Mesothelial cell of epicardium (in vitro differentiated cells): Measurements from ENCODE around the gene PAX4. TPM values are rescaled to one million over a fixed set of nuclear protein-coding genes. Genes with fewer than 3 reads are reported as not detected.

Experiments
- DNase-seq, 2 experiments: peaks; one replicate each; pipeline ENCODE4 v3.0.0; 2021; ENCODE audit warnings: low spot score in 2 of 2; ENCODE audit not compliant: unreplicated experiment in 2 of 2
- H3K27ac Mint-ChIP-seq: 2 replicates; pipeline ENCODE4 v1.8.0; 2021; ENCODE audit warnings: mixed read lengths
- H3K27me3 Mint-ChIP-seq: 2 replicates; pipeline ENCODE4 v1.8.0; 2021; ENCODE audit warnings: low read depth, mixed read lengths
- H3K36me3 Mint-ChIP-seq: 2 replicates; pipeline ENCODE4 v1.8.0; 2021; ENCODE audit warnings: mixed read lengths
- H3K4me1 Mint-ChIP-seq: 2 replicates; pipeline ENCODE4 v1.8.0; 2021; ENCODE audit warnings: mixed read lengths
- H3K4me3 Mint-ChIP-seq: 2 replicates; pipeline ENCODE4 v1.8.0; 2021; ENCODE audit warnings: mild to moderate bottlenecking, moderate library complexity, mixed read lengths
- H3K9me3 Mint-ChIP-seq: 2 replicates; pipeline ENCODE4 v1.8.0; 2021; ENCODE audit warnings: mixed read lengths
- total RNA-seq: library from RNA; stranded (reverse); gene quantifications from 3 replicates; pipeline ENCODE4 v1.2.1, GENCODE V29; 2021
- TF ChIP-seq, protein P1 (sequence below): fragments of 200-600 bp; sonication (generic); IDR thresholded peaks from one replicate; pipeline ENCODE4 v1.5.0; 2021; ENCODE audit warnings: antibody characterized with exemption; ENCODE audit not compliant: unreplicated experiment

The PAX4 gene
- total RNA-seq, 1 donor from 2014 or later = not detected

DNA sequence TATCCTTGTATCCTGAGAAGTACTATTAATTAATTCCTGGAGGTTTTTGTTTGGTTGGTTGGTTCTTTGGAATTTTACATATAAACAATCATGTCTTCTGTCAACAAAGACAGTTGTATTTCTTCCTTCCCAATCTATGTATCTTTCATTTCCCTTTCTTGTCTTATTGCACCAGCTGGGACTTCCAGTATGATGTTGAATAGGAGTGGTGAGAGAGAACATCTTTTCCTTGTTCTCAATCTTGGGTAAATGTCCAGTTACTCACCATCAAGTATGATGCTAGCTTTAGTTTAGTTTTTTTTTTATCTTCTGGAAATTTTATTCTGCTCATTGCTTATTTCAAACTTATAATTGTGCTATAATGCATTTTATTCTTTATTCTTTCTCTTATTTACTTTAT, 7.4 kb upstream of the PAX4 start:
- H3K4me1 Mint-ChIP-seq = peaks cover 5% of the 10 kb centered on the region
- TF ChIP-seq, protein P1, sequence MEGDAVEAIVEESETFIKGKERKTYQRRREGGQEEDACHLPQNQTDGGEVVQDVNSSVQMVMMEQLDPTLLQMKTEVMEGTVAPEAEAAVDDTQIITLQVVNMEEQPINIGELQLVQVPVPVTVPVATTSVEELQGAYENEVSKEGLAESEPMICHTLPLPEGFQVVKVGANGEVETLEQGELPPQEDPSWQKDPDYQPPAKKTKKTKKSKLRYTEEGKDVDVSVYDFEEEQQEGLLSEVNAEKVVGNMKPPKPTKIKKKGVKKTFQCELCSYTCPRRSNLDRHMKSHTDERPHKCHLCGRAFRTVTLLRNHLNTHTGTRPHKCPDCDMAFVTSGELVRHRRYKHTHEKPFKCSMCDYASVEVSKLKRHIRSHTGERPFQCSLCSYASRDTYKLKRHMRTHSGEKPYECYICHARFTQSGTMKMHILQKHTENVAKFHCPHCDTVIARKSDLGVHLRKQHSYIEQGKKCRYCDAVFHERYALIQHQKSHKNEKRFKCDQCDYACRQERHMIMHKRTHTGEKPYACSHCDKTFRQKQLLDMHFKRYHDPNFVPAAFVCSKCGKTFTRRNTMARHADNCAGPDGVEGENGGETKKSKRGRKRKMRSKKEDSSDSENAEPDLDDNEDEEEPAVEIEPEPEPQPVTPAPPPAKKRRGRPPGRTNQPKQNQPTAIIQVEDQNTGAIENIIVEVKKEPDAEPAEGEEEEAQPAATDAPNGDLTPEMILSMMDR = no peak
- no peak overlapping the region for H3K27ac Mint-ChIP-seq
- peaks cover 46% of the 10 kb centered on the region for H3K27me3 Mint-ChIP-seq
- DNase-seq = no peak
- no peaks in the 10 kb centered on the region for H3K36me3 Mint-ChIP-seq
- no peak overlapping the region for H3K4me3 Mint-ChIP-seq
- H3K9me3 Mint-ChIP-seq = peaks cover 4% of the 10 kb centered on the region

DNA sequence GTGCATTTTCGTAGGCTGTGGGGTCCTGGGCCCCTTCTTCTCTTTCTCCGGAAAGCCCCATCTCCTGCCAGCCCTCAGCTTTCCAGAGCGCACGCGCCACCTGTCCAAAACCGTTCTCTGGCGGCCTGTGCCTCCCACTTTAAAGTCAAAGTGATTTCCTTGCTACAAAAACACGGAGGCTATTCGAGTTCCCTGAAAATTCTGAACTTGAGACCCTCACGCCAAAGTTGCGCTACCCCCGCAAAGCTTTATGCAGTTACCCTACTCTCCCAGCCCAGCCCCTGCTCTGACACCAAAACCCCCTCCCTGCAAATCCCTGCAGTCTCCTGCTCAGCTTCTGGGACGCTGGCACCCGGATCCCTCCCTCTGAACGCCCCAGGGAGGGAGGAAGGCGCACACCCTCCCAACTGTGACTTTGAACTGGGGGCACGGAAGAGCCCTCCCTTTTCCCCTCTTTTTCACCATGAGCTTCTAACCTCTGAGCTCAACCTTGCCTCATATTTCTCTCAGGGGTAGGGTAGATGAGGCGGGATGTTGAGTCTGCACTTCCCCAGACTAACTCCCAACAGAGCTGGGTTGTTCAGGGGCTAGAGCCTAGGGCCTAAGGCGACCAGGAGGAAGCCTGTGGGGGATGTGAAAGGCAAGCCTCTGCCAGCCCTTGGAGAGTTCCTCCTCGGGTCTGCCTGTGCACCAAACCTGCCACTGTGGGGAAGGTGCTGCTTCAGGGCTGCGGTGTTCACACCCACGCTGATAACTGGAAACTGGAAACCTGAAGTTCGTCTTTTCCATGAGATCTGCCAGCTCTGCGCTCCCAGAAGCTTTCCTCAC, 2.7 kb upstream of the PAX4 start:
- peaks cover 3% of the 10 kb centered on the region for H3K4me1 Mint-ChIP-seq
- TF ChIP-seq, protein P1 = no peak
- H3K9me3 Mint-ChIP-seq = peaks cover 4% of the 10 kb centered on the region
- no peak for DNase-seq
- H3K36me3 Mint-ChIP-seq = no peaks in the 10 kb centered on the region
- no peak overlapping the region for H3K4me3 Mint-ChIP-seq
- H3K27ac Mint-ChIP-seq = no peak overlapping the region
- peaks cover 94% of the 10 kb centered on the region for H3K27me3 Mint-ChIP-seq

DNA sequence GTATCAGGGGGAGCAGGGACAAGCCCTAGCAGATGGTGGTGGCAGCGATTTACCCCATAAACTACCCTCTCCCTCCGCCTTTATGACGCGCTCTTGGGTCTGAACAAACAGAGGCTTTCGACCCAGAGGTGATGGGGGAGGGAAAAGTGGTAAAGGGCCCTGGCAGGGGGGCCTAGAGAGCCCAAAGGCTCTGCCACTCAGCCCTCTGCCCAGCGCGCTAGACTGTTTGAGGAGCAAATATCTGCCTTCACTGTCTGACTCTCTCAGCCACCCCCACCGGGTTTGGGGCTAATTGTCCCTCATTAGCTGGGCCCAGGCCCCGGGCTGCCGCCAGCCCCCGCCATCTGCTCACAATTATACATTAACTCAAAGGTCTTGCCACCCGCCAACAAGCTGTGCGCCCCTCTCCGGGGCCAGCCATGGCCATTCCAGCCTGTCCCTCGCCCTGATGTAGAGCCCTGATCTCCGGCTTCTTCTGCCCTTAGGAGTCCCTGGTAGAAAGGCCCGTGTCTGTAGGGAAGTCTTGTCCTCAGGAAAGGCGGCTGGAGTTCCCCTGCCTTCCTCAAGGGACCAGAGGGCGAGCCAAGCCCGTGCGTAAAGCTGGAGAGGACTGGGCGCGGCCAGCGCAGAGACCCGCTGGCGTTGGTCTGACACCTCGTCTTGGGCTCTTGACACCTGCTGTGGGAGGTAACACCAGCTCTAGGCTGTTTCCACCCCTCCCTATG, 1.9 kb upstream of the PAX4 start:
- Mint-ChIP-seq H3K4me3 (no peak overlapping the region), H3K27ac (no peak overlapping the region), H3K9me3 (peaks cover 4% of the 10 kb centered on the region), H3K4me1 (peaks cover 3% of the 10 kb centered on the region), H3K27me3 (peaks cover 96% of the 10 kb centered on the region), H3K36me3 (no peaks in the 10 kb centered on the region)
- DNase-seq = no peak
- TF ChIP-seq, protein P1 = no peak

DNA sequence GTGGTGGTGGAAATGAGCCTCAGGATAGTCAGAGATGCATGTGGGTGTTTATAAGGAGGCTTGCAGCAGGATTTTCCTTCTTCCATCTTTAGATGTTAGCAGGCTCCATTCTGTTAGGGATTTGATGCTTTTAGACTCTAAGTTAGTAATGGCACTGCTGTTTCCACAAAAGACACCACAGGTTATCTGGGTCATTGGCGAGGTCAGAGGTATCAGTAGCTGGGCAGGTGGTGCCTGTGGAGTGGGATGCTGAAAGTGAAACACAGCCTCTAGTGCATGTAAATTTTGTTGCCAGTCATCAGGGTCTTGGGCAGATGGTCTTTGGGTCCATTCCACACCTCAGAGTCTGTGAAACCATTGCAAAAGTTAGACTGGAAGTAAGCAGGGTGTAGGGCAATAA, 833 bp upstream of the PAX4 start:
- H3K9me3 Mint-ChIP-seq = no peaks in the 10 kb centered on the region
- TF ChIP-seq, protein P1 = no peak
- peaks cover 3% of the 10 kb centered on the region for H3K4me1 Mint-ChIP-seq
- no peak overlapping the region for H3K27ac Mint-ChIP-seq
- no peak overlapping the region for H3K4me3 Mint-ChIP-seq
- no peak for DNase-seq
- H3K27me3 Mint-ChIP-seq = peaks cover 97% of the 10 kb centered on the region
- no peaks in the 10 kb centered on the region for H3K36me3 Mint-ChIP-seq

DNA sequence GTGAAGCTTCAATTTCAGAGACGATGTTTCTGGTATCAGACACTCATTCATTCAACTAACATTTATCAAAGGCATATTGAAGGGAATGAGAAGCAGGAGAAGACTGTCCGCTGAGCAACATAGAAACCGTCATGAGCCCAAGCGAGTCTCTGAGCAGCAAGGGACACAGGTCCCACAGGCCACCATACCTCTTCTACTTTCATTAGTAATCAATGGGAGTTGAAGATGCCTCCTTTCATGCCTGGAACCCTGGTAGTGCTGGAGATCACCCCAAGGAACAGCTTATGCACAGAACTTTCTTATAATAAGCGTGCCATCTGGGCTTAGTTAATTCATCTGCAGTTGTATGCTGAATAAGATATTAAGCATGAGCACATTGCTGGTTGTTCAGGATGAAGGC, 1.2 kb downstream of the PAX4 start:
- no peak overlapping the region for H3K27ac Mint-ChIP-seq

More for the DNA sequence above, 1.2 kb downstream of the PAX4 start:
- H3K9me3 Mint-ChIP-seq = no peaks in the 10 kb centered on the region
- peaks cover 3% of the 10 kb centered on the region for H3K4me1 Mint-ChIP-seq
- TF ChIP-seq, protein P1 = no peak
- peaks cover 99% of the 10 kb centered on the region for H3K27me3 Mint-ChIP-seq
- DNase-seq = no peak
- H3K36me3 Mint-ChIP-seq = no peaks in the 10 kb centered on the region
- no peak overlapping the region for H3K4me3 Mint-ChIP-seq
